Measurements from ENCODE around the gene GEMIN8. TPM values are rescaled to one million over a fixed set of nuclear protein-coding genes. Genes with fewer than 3 reads are reported as not detected.

The GEMIN8 gene
- total RNA-seq, 1 donor from 2014 or later, result 17.8 TPM

GRCh38 chrX:13966071-13966792 lies 63.5 kb downstream of the GEMIN8 start:
- no peak for DNase-seq (ENCODE audit: low spot score)
- intact Hi-C loops (cut with DNase I), result no loop called here

GRCh38 chrX:13965531-13965930 lies 64.2 kb downstream of the GEMIN8 start:
- intact Hi-C loops (cut with DNase I), result no loop called here
- no peak for DNase-seq (ENCODE audit: low spot score)

- intact Hi-C loops (cut with DNase I), result no loop called here
- DNase-seq (ENCODE audit: low spot score), result no peak
Observed at GRCh38 chrX:13956998-13957397, 72.7 kb downstream of the GEMIN8 start.

Other genes starting within 250 kb of the GEMIN8 start
- 2.0 TPM for gene GPM6B, start 212.8 kb downstream of the GEMIN8 start, total RNA-seq

All from cardiac septum (tissue), 1 donor.